Measurements from ENCODE around the gene CLEC4G. TPM values are rescaled to one million over a fixed set of nuclear protein-coding genes. Genes with fewer than 3 reads are reported as not detected.

The CLEC4G gene
- total and polyA plus RNA-seq, 2 of the 8 experiments (the other 6 are each of a cell fraction or from before 2014, with no cell fraction given), result 0.35 to 2.9 TPM

- no peaks in the 10 kb centered on the region for H3K79me1 ChIP-seq (ENCODE audit: low read depth, low read length)
- peaks cover 0 to 2% (median 0%) of the 10 kb centered on the region in 4 experiments; a peak in 1 of 7 replicates for H3K27me3 ChIP-seq (replicated peaks in 1 of 4; ENCODE audit: control insufficient read depth in 3 of 4, extremely low read depth in 1 of 4, insufficient read depth in 3 of 4, low read length in 3 of 4)
- DNase-seq (ENCODE audit: low read depth in 1 of 2, low spot score in 2 of 2) (no peak), FAIRE-seq (no peak)
- no peak overlapping the region for H3K4me3 ChIP-seq (ENCODE audit: extremely low read depth in 1 of 4, insufficient read depth in 2 of 4, low read depth in 3 of 4, low read length in 4 of 4)
- no peaks in the 10 kb centered on the region for H3K79me2 ChIP-seq (ENCODE audit: control insufficient read depth in 1 of 2, insufficient read depth in 2 of 2, low read length in 2 of 2)
- no peak overlapping the region for H2BK12ac ChIP-seq (ENCODE audit: low read depth, low read length)
- no peak overlapping the region for H3K18ac ChIP-seq (ENCODE audit: extremely low read depth, low read length)
- H3K4ac ChIP-seq (replicated peaks; ENCODE audit: insufficient read length, low read depth, low read length), result no peak overlapping the region
- ChIA-PET POLR2A (ENCODE audit: partially characterized antibody) (no interaction called here), CTCF (ENCODE audit: partially characterized antibody) (interaction anchor here (0.7 kb wide), 1 partner anchor 22 kb away, joined by 3 read pairs; no protein-coding TSS in a partner anchor)
- H2BK15ac ChIP-seq (ENCODE audit: low read length), result no peak overlapping the region
- H3K4me2 ChIP-seq (ENCODE audit: insufficient read depth in 1 of 2, low read depth in 2 of 2, low read length in 2 of 2), result no peak overlapping the region
- no peaks in the 10 kb centered on the region; a peak in 1 of 4 replicates for H3K9me3 ChIP-seq (ENCODE audit: insufficient read depth in 2 of 2, low read depth in 1 of 2, low read length in 1 of 2)
- H3K27ac ChIP-seq (ENCODE audit: low read depth, low read length), result no peak overlapping the region
- H3K23ac ChIP-seq (ENCODE audit: insufficient read length), result no peak overlapping the region
- no peak overlapping the region for H2BK20ac ChIP-seq (ENCODE audit: low read length)
- no peaks in the 10 kb centered on the region for H3K23me2 ChIP-seq (ENCODE audit: low read depth, low read length)
- no peaks in the 10 kb centered on the region for H4K20me1 ChIP-seq (replicated peaks in 1 of 2; ENCODE audit: control insufficient read depth in 1 of 2, insufficient read depth in 2 of 2, low read length in 2 of 2)
- no peaks in the 10 kb centered on the region for H3K36me3 ChIP-seq (ENCODE audit: control insufficient read depth in 2 of 4, insufficient read depth in 4 of 4, low read length in 3 of 4)
- no peak overlapping the region for H2BK5ac ChIP-seq (ENCODE audit: low read depth, low read length)
- H3K4me1 ChIP-seq (replicated peaks in 1 of 4; ENCODE audit: control insufficient read depth in 3 of 4, insufficient read depth in 4 of 4, low read length in 3 of 4), result peaks cover 3 to 15% (median 9%) of the 10 kb centered on the region in 4 experiments; a peak in 6 of 7 replicates
- H3K56ac ChIP-seq (replicated peaks; ENCODE audit: insufficient read length, low read depth, low read length), result no peak overlapping the region
- WGBS, 2 experiments (ENCODE audit: extremely low coverage in 1 of 2, insufficient coverage in 1 of 2, insufficient read length in 1 of 2, insufficient replicate concordance in 2 of 2, low coverage in 1 of 2, low lambda C conversion rate in 2 of 2, missing lambda C conversion rate in 1 of 2), result 89% methylated on average over 5 of the region's 5 CpGs; no CpG with 5 or more reads in 1 of the 2 experiments
- H3K14ac ChIP-seq (ENCODE audit: insufficient read length), result no peak overlapping the region
- no peak for TF ChIP-seq KDM1A (IDR thresholded peaks at IDR 0.05; ENCODE audit: borderline replicate concordance, low read length)
- H4K8ac ChIP-seq (ENCODE audit: extremely low read depth, insufficient read depth, low read length), result no peak overlapping the region
- H4K5ac ChIP-seq (ENCODE audit: insufficient read length, low read depth, low read length), result no peak overlapping the region
- H2BK120ac ChIP-seq (replicated peaks; ENCODE audit: low read depth, low read length), result no peak overlapping the region
- no peak overlapping the region for H2AFZ ChIP-seq (ENCODE audit: low read length)
- H2AK5ac ChIP-seq (ENCODE audit: low read depth, low read length), result no peak overlapping the region
- no peak overlapping the region for H4K91ac ChIP-seq (replicated peaks; ENCODE audit: insufficient read length, low read length)
- H3K9ac ChIP-seq (replicated peaks in 1 of 4; ENCODE audit: extremely low read depth in 1 of 4, low read depth in 3 of 4, low read length in 3 of 4), result no peak overlapping the region
Measured at GRCh38 chr19:7744199-7744786, 12.4 kb upstream of the CLEC4G start.

All from H1 (cell line).